ENCODE results near the gene MLIP.

The MLIP gene

GRCh38 chr6:54307439-54307910 lies 196.2 kb downstream of the MLIP start:
- TF ChIP-seq ZBTB7A (IDR thresholded peaks at IDR 0.05; ENCODE audit: low read depth) (no peak), YY1 (IDR thresholded peaks at IDR 0.05; ENCODE audit: low read depth) (no peak), EP300 (IDR thresholded peaks at IDR 0.05; ENCODE audit: borderline replicate concordance) (no peak), RAD21 (IDR thresholded peaks at IDR 0.05; ENCODE audit: low read depth) (no peak), NFIC (IDR thresholded peaks at IDR 0.05) (no peak), TAF1 (IDR thresholded peaks at IDR 0.05; ENCODE audit: low read depth) (no peak), TCF12 (IDR thresholded peaks at IDR 0.05; ENCODE audit: low read depth) (no peak), TEAD4 (IDR thresholded peaks at IDR 0.05) (no peak), CEBPB (IDR thresholded peaks at IDR 0.05) (no peak)
- TF ChIP-seq, protein P1, sequence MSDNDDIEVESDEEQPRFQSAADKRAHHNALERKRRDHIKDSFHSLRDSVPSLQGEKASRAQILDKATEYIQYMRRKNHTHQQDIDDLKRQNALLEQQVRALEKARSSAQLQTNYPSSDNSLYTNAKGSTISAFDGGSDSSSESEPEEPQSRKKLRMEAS (IDR thresholded peaks at IDR 0.05): no peak
- TF ChIP-seq, protein P2, sequence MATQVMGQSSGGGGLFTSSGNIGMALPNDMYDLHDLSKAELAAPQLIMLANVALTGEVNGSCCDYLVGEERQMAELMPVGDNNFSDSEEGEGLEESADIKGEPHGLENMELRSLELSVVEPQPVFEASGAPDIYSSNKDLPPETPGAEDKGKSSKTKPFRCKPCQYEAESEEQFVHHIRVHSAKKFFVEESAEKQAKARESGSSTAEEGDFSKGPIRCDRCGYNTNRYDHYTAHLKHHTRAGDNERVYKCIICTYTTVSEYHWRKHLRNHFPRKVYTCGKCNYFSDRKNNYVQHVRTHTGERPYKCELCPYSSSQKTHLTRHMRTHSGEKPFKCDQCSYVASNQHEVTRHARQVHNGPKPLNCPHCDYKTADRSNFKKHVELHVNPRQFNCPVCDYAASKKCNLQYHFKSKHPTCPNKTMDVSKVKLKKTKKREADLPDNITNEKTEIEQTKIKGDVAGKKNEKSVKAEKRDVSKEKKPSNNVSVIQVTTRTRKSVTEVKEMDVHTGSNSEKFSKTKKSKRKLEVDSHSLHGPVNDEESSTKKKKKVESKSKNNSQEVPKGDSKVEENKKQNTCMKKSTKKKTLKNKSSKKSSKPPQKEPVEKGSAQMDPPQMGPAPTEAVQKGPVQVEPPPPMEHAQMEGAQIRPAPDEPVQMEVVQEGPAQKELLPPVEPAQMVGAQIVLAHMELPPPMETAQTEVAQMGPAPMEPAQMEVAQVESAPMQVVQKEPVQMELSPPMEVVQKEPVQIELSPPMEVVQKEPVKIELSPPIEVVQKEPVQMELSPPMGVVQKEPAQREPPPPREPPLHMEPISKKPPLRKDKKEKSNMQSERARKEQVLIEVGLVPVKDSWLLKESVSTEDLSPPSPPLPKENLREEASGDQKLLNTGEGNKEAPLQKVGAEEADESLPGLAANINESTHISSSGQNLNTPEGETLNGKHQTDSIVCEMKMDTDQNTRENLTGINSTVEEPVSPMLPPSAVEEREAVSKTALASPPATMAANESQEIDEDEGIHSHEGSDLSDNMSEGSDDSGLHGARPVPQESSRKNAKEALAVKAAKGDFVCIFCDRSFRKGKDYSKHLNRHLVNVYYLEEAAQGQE (IDR thresholded peaks at IDR 0.05; ENCODE audit: low read depth): no peak

DNA sequence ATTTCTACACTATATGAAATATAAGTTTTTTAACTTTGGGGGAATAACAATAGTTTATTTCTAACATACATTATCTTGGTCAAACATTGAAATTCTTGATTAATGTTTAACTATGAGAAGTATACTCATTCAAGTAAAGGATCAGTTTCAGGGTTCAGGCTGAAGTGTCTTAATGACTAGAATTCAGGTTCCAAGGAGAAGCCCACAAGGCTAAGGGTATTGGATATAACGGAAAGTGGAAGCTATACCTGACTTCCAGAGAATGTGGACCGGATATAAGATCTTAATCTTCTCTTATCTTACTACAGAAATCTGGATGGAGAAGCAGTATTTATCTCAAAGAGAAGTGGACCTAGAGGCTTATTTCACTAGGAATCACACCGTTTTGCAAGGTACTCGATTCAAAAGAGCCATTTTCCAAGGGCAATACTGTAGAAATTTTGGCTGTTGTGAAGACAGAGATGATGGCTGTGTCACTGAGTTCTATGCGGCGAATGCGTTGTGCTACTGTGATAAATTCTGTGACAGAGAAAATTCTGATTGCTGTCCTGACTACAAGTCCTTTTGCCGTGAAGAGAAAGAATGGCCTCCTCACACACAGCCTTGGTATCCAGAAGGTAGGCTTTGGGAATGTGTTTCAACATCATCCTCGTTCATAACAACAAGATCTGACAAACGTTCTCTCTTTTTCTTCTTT lies 197.2 kb downstream of the MLIP start, which contains the start of gene TINAG:
TSS of gene TINAG (plus strand) at position 153 of the 697 bp plus-strand sequence. CDS start at position 263, 110 bp downstream.
- TF ChIP-seq NFIC (IDR thresholded peaks at IDR 0.05) (no peak), YY1 (IDR thresholded peaks at IDR 0.05; ENCODE audit: low read depth) (no peak)
- TF ChIP-seq, protein P3, sequence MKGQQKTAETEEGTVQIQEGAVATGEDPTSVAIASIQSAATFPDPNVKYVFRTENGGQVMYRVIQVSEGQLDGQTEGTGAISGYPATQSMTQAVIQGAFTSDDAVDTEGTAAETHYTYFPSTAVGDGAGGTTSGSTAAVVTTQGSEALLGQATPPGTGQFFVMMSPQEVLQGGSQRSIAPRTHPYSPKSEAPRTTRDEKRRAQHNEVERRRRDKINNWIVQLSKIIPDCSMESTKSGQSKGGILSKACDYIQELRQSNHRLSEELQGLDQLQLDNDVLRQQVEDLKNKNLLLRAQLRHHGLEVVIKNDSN (IDR thresholded peaks at IDR 0.05): no peak

GRCh38 chr6:54308986-54309315 lies 197.7 kb downstream of the MLIP start:
- TF ChIP-seq NFIC (IDR thresholded peaks at IDR 0.05) (no peak), CEBPB (IDR thresholded peaks at IDR 0.05) (no peak), EGR1 (IDR thresholded peaks at IDR 0.05) (no peak), TAF1 (IDR thresholded peaks at IDR 0.05; ENCODE audit: low read depth) (no peak), TCF12 (IDR thresholded peaks at IDR 0.05; ENCODE audit: low read depth) (no peak), TEAD4 (IDR thresholded peaks at IDR 0.05) (no peak), FOXM1 (IDR thresholded peaks at IDR 0.05; ENCODE audit: borderline replicate concordance, low read depth) (no peak), EP300 (IDR thresholded peaks at IDR 0.05; ENCODE audit: borderline replicate concordance) (no peak), RAD21 (IDR thresholded peaks at IDR 0.05; ENCODE audit: low read depth) (no peak), YY1 (IDR thresholded peaks at IDR 0.05; ENCODE audit: low read depth) (no peak), ZBTB7A (IDR thresholded peaks at IDR 0.05; ENCODE audit: low read depth) (no peak), CREB1 (IDR thresholded peaks at IDR 0.05; ENCODE audit: low read depth) (no peak)
- TF ChIP-seq, protein P1 (IDR thresholded peaks at IDR 0.05): no peak

DNA sequence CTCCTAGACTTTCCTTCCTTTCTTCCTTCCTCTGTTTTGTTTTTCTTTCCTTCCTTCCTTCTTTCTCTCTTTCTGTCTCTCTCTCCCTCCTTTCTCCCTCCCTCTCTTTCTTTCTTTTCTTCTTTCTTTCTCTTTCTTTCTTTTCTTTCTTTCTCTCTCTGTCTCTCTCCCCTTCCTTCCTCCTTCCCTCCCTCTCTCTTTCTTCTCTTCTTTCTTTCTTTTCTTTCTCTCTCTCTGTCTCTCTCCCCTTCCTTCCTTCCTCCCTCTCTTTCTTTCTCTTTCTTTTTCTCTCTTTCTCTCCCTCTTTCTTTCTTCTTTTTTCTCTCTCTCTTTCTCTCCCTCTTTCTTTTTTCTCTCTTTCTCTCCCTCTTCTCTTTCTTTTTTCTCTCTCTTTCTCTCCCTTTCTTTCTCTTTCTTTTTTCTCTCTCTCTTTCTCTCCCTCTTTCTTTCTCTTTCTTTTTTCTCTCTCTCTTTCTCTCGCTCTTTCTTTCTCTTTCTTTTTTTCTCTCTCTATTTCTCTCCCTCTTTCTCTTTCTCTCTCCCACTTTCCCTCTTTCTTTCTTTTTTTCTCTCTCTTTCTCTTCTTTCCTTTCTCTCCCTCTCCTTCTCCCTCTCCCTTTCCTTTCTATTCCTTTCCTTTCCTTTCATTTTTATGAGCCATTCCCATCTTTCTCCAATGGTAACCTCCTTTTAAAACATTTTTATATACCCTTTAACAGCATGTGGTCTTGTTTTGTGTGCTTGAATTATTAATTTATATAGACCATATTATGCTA lies 199.3 kb downstream of the MLIP start:
- TF ChIP-seq, protein P2 (IDR thresholded peaks at IDR 0.05; ENCODE audit: low read depth): no peak
- TF ChIP-seq EP300 (IDR thresholded peaks at IDR 0.05; ENCODE audit: borderline replicate concordance): no peak
- no peak for TF ChIP-seq TCF12 (IDR thresholded peaks at IDR 0.05; ENCODE audit: low read depth)
- no peak for TF ChIP-seq TAF1 (IDR thresholded peaks at IDR 0.05; ENCODE audit: low read depth)
- no peak for TF ChIP-seq ZBTB7A (IDR thresholded peaks at IDR 0.05; ENCODE audit: low read depth)
- TF ChIP-seq, protein P1 (IDR thresholded peaks at IDR 0.05): no peak
- no peak for TF ChIP-seq NFIC (IDR thresholded peaks at IDR 0.05)
- no peak for TF ChIP-seq FOXM1 (IDR thresholded peaks at IDR 0.05; ENCODE audit: borderline replicate concordance, low read depth)
- TF ChIP-seq TEAD4 (IDR thresholded peaks at IDR 0.05): no peak
- no peak for TF ChIP-seq RAD21 (IDR thresholded peaks at IDR 0.05; ENCODE audit: low read depth)
- no peak for TF ChIP-seq YY1 (IDR thresholded peaks at IDR 0.05; ENCODE audit: low read depth)
- no peak for TF ChIP-seq CREB1 (IDR thresholded peaks at IDR 0.05; ENCODE audit: low read depth)
- TF ChIP-seq, protein P3 (IDR thresholded peaks at IDR 0.05): no peak
- no peak for TF ChIP-seq CEBPB (IDR thresholded peaks at IDR 0.05)
- TF ChIP-seq EGR1 (IDR thresholded peaks at IDR 0.05): no peak

DNA sequence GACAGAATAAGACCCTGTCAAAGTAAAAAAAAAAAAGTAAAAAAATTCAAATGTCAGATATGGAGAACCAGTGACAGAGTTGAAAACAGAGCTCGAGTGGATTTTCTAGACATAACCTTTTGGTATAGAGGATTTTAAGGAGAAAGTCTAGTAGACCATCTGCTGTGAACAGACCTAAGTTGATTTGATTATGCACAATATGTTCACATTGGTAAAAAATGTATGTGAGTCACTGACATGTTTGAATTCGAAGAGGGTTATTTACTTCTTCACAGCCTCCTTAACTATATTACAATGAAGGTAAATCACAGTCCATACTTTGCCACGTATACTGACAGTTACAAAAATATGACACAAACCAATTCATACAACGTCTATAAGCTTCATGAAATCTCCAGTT lies 204.4 kb downstream of the MLIP start:
- TF ChIP-seq, protein P3 (IDR thresholded peaks at IDR 0.05): no peak
- no peak for TF ChIP-seq TAF1 (IDR thresholded peaks at IDR 0.05; ENCODE audit: low read depth)
- no peak for TF ChIP-seq ZBTB7A (IDR thresholded peaks at IDR 0.05; ENCODE audit: low read depth)
- TF ChIP-seq EGR1 (IDR thresholded peaks at IDR 0.05): no peak
- TF ChIP-seq EP300 (IDR thresholded peaks at IDR 0.05; ENCODE audit: borderline replicate concordance): no peak
- no peak for TF ChIP-seq FOXM1 (IDR thresholded peaks at IDR 0.05; ENCODE audit: borderline replicate concordance, low read depth)
- no peak for TF ChIP-seq CEBPB (IDR thresholded peaks at IDR 0.05)
- no peak for TF ChIP-seq TCF12 (IDR thresholded peaks at IDR 0.05; ENCODE audit: low read depth)
- TF ChIP-seq CREB1 (IDR thresholded peaks at IDR 0.05; ENCODE audit: low read depth): no peak
- no peak for TF ChIP-seq TEAD4 (IDR thresholded peaks at IDR 0.05)
- TF ChIP-seq YY1 (IDR thresholded peaks at IDR 0.05; ENCODE audit: low read depth): no peak
- TF ChIP-seq, protein P1 (IDR thresholded peaks at IDR 0.05): no peak

Data from Ishikawa (cell line).